HG02588 (cell line): ENCODE data around the gene MITF.

Experiments used
- ATAC-seq: cut with Tn5 transposase; IDR thresholded peaks from one replicate; pipeline ENCODE4 v1.9.1; 2021; ENCODE audit warnings: mild to moderate bottlenecking, moderate library complexity; ENCODE audit not compliant: unreplicated experiment

Gene MITF

DNA sequence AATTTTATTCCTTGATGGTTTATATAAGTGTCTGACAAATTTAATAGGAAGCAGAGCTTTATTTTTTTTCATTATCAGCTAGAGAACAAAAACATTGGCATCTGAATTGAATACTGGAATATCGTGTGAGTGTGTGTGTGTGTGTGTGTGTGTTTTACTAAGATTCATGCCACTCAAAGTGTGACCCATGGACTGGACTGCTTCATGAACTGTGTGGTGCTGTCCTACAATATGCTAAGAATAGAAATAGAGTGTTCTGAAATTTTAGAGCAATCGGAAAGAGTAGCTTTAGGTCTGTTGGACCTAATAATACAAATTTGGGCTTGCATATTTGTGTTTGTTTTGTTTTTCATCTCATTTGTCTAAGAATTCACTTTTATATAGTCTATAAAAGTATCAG, 89.6 kb downstream of the MITF start:
- no peak for ATAC-seq

- ATAC-seq = no peak
These were observed 90.9 kb downstream of the MITF start for GRCh38 chr3:69830147-69830546.

- ATAC-seq = no peak
These were observed 92.5 kb downstream of the MITF start for GRCh38 chr3:69831737-69832136.

DNA sequence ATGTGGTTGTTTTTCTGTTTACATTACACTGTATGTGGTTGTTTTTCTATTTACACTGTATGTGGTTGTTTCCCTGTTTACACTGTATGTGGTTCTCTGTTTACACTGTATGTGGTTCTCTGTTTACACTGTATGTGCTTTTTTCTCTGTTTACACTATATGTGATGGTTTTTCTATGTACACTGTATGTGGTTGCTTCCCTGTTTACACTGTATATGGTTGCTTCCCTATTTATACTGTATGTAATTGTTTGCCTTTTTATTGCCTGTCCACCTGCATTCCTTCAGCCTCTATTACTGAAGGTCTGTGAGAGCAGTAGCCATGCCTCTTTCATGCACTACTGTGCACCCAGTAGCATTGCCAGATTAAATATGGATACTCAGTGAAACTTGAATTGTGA, 94.3 kb downstream of the MITF start:
- ATAC-seq = no peak

DNA sequence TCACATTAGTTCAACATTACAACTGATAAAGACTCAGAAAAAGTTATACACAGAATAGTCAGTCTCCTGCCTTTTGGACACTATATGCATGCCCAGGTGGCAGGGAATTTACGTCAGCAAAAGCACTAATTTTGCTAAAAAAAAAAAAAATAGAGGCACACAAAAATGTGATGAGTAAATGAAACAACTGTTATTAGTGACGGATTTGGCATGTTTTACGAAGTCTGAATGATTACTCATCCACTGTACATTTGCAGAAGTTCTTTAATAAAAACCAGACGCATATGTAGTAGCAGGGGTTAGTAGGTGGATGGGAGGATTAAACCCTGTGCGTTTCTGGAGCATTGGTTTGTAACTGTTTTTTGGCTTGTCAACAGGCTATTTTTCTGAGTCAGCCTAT, 99.0 kb downstream of the MITF start:
- ATAC-seq = no peak

DNA sequence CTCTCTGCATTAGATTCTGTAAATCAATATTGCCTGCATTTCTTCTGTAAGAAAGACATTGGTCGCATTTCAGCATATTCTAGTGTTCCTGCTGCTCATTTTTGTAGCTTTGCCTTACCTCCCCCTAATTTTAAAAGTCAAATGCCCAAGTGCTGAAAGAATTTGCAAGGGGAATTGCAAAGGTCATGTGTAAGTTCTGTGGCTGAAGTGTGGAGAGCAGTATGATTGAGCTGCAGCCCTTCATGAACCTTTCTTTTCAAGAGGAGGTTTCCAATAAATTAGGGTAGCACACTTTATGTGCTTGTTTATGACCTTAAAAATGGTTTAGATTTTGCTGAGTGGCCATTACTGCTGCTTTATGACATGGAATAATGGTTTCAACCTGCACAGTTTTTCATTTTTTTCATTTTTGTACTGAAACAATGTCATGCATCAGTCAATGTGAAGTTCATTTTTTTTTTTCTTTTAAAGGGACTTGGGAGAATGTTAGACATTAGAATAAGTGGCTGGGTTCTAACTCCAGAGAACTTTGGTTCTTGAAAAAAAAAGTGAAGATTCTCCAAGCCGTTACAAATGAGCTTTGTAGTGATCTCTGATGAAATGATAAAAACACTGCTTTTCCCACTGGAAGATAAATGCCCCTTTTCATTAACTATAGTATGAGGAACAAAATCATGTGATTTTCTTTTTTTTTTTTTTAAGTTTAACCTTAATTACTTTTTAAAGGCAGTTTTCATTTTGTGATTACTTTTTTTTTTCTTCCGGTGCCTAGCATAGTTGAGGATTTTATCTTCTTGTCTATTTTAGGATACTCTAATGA, 99.6 kb downstream of the MITF start:
- no peak for ATAC-seq

GRCh38 chr3:69842351-69842750, 103.1 kb downstream of the MITF start:
- ATAC-seq = no peak

DNA sequence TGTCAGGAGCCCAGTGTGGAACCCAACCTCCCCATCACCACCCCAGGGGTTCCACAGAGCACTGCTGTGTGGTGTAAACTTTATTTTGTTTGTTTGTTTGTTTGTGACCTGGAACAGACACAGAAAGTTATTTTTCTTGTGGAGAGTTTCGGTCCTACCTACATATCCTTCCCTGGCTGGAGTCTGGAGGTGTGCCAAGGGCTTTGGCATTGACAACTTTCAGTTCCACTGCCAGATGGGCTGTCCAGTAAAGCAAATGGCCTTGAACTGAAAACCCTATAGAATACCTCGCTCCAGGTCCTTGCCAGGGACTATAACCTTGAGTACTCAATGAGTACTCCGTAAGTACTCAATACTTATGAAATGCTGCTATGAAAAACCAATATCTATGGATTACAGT, 103.5 kb downstream of the MITF start:
- no peak for ATAC-seq

DNA sequence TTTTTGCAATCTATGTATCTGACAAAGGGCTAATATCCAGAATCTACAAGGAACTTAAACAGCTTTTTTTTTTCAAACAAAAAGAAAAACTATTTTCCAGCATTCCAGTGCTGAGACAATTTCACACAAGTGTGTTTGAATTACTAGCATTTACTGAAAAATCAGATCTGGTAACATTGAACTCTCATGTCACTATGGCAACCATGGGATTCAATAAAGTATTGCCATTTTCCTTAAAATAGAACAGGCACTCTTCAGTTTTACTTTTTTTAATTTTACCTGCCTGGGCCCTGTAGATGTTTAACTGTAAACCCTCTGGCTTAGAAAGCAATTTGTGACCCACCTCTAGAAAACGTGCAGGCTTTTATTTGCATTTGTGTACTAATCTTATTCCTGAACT, 105.4 kb downstream of the MITF start:
- no peak for ATAC-seq

GRCh38 chr3:69847303-69847702, 108.0 kb downstream of the MITF start:
- ATAC-seq = no peak

DNA sequence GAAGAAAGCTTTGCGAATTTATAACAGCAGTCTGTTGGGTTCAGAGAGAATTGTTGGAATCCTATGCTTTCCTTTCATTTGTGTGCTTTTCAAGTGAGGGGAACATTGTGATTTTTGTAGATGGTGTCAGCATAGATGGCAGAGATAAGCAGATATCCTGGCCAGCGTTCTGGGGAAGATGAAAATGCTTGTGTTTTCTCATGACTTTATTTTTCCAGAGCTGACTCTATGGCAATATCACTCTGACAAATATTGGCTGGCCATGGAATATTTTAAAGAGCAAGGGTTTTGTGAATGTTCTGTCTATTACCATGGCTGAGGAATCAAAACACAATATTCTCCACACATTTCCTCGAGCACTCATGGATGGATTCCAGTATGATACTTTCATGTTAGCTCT, 108.8 kb downstream of the MITF start:
- no peak for ATAC-seq

DNA sequence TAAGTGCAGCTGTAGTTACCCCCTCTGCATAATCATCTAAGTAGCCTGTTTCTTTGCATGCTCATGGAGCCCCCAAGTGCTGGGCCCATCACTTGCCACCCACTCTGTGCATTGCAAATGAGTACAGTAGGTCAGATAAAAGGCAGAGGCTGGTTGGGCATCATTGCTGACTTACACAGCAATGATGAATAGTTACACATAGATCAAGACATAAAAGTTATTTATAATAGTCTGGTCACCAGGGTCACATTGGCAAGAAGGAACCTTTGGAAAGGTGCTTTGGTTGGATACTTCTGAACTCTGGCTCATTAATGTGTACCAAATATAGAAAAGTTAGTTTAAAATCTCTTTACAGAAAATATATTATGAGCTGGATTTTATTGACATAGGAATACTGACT, 111.6 kb downstream of the MITF start:
- no peak for ATAC-seq

DNA sequence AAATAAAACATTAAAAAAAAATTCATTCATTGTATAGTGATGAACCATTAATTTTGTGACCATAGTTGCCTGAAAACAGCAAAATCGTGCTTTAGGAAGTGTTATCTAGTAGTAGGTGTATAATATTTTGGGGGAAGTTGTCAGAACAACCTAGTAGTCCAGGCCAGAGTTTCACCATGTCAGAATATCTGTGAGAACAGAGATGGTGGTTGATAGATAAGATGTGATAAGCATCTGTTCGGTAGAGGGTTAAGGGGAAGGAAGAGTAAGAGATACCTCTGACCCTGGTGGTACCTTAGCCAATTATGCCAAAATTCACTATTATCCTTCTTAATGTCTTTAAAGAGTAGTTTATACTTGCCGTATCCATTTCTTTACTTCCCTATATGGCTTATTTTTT, 113.8 kb downstream of the MITF start:
- no peak for ATAC-seq

DNA sequence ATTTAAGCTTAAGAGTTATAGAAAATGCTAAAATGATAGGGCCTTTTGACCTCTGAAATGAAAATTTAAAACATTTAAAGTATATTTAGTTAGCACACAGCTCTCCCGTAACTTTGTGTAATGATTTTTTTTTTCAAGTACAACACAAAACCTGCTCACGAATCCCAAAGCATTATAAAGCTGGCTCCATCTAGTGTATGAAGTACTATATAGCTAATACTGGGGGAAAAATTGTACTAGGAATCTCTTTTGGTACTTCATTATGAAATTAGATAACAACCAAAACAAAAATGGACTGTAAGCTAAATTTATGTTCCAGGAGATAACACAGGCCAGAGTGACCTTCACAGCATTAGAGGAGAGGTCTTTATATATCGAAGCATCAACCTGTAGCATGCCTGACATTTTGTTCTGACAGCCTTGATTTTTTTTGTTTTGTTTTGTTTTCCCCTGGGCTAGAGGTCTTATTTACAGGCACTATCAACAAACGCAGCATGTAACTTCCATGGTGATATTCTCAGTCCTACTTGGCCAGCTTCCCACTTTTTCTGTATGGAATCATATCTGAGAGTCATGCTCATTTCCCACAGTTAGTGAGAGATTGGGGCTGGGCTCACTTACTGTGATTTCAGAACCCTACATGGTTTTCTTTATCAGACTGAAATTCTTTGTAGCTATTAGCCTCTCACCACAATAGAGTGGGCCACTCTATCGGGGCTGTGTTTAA, 116.3 kb downstream of the MITF start:
- ATAC-seq = no peak

- no peak for ATAC-seq
These were observed 117.9 kb downstream of the MITF start for GRCh38 chr3:69856965-69857705.

GRCh38 chr3:69861556-69861955, 122.3 kb downstream of the MITF start:
- no peak for ATAC-seq

- no peak for ATAC-seq
These were observed 124.9 kb downstream of the MITF start for GRCh38 chr3:69864141-69864540.

- no peak for ATAC-seq
These were observed 125.5 kb downstream of the MITF start for GRCh38 chr3:69864766-69865165.

- no peak for ATAC-seq
These were observed 126.8 kb downstream of the MITF start for GRCh38 chr3:69865925-69866679.

DNA sequence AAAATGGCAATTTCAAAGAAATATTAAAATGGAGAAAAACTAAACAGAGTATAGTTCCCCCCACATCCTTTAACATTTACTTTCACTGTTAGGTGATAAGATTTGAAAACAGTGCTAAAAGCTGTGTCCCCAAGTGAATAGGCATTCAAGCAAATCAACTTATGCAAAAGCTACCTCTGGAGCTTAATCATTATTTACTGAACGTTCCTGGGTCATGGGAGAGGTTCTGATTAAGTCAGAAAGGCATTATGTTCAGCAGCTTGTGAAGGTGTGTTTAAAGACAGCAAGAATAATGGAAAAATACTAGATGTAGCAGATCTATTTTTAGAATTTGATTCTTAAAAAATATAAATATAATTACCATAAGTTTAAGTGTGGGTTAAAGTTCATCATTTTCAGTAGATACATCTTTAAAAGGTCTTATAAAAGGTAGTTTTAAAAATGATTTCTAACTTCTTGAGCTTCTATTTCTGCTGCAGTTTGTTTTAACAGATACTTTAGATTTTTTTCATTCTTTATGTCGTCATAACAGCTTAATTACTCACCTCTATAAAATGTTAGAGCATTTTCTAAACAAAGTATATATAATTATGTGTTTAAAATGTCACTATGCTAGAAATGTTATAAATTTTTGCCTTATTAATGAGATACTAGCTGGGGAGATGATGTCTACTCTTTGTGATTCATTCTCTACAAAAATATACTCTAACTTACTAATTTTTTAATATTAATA, 127.9 kb downstream of the MITF start:
- ATAC-seq = no peak
